GM12892 (cell line): ENCODE data around the gene MIOX.
A peak's percentile ranks its signal among the peaks of the same experiment; 100 is the strongest.

Experiments used
- POLR2A ChIP-seq: IDR thresholded peaks from 2 replicates; pipeline ENCODE4 v1.6.1; 2011; ENCODE audit warnings: low read depth, low read length, control low read depth
- POLR2AphosphoS5 ChIP-seq: IDR thresholded peaks from 2 replicates; pipeline ENCODE4 v1.6.1; 2011; ENCODE audit warnings: low read depth, low read length, control low read depth
- TAF1 ChIP-seq: IDR thresholded peaks from 2 replicates; pipeline ENCODE4 v1.6.1; 2011; ENCODE audit warnings: low read depth, mild to moderate bottlenecking, control low read depth, low read length, borderline replicate concordance

GRCh38 chr22:50528682-50529415 is 42.2 kb downstream of the MIOX start:
- TF ChIP-seq POLR2AphosphoS5 (no peak; the same call in 1 of the 2 replicates), POLR2A (peak; percentile 9; the same call in 1 of the 2 replicates), TAF1 (no peak)
